K562 (cell line): ENCODE data around the gene PGM2L1. TPM values are rescaled to one million over a fixed set of nuclear protein-coding genes. Genes with fewer than 3 reads are reported as not detected.

Experiments
- C11orf30 ChIP-seq: fragments of 450-650 bp; IDR thresholded peaks from 2 replicates; pipeline ENCODE4 v1.6.1; 2016; ENCODE audit warnings: low read depth, mild to moderate bottlenecking
- PURB ChIP-seq: sonication (generic); formaldehyde crosslinking; IDR thresholded peaks from 2 replicates; pipeline ENCODE4 v1.9.0; 2021; ENCODE audit warnings: low read depth, mild to moderate bottlenecking, missing genetic modification reagents
- SMAD3 ChIP-seq: fragments of 450-650 bp; formaldehyde crosslinking; conservative IDR thresholded peaks from 2 replicates; pipeline ENCODE4 v1.4.0; 2020; ENCODE audit warnings: mild to moderate bottlenecking
- ZNF146 ChIP-seq: IDR thresholded peaks from one replicate; pipeline ENCODE4 v1.6.1; 2018; ENCODE audit warnings: missing compliant biosample characterization; ENCODE audit not compliant: unreplicated experiment
- ZNF174 ChIP-seq: fragments of 250-450 bp; sonication (Bioruptor Pico); IDR thresholded peaks from 2 replicates; pipeline ENCODE4 v1.4.0; 2020; ENCODE audit warnings: mild to moderate bottlenecking
- ZNF280A ChIP-seq: fragments of 450-650 bp; IDR thresholded peaks from 2 replicates; pipeline ENCODE4 v1.6.1; 2018; ENCODE audit warnings: mild to moderate bottlenecking, low read depth; ENCODE audit not compliant: partially characterized antibody
- ZNF77 ChIP-seq: fragments of 250-450 bp; sonication (Bioruptor Pico); IDR thresholded peaks from 2 replicates; pipeline ENCODE4 v1.5.0; 2020
- polyA plus RNA-seq, 8 experiments: library from polyadenylated mRNA; depleted of rRNA in 4 of 8; stranded (reverse) in 5 of 8; unstranded in 3 of 8; fragments of >200 nt; fragmentation: Nextera tagmentation in 2 of 8; fragmentation: Illumina TruSeq in 1 of 8; extraction: Ambion mirVana in 2 of 8; extraction: Trizol in 1 of 8; gene quantifications; 2 replicates each; pipeline versions ENCODE4 v1.2.1 to v1.2.3, GENCODE V29; 2011 to 2014; ENCODE audit warnings: inconsistent platforms in 1 of 8, missing spikeins in 1 of 8
- total RNA-seq, 7 experiments: library from RNA; depleted of rRNA in 6 of 7; stranded (reverse); fragments of >200 nt in 6 of 7; fragmentation: Illumina TruSeq in 2 of 7; extraction: Trizol in 2 of 7; gene quantifications; 2 replicates each; pipeline versions ENCODE4 v1.2.1 to v1.2.3, GENCODE V29; 2011 to 2021; ENCODE audit warnings: low replicate concordance in 1 of 7
- TF ChIP-seq, protein P1 (sequence below): IDR thresholded peaks from 3 replicates; pipeline ENCODE4 v1.6.1; 2011; ENCODE audit warnings: borderline replicate concordance, mild to moderate bottlenecking, moderate library complexity; ENCODE audit not compliant: insufficient read length; ENCODE audit errors: extremely low read depth

PGM2L1 gene
- total and polyA plus RNA-seq, 9 of the 15 experiments (the other 6 are each of a cell fraction or from before 2014, with no cell fraction given), result 0.32 to 0.95 (median 0.63) TPM

GRCh38 chr11:74371269-74372052 lies 26.8 kb downstream of the PGM2L1 start (continued):
- TF ChIP-seq, protein P1, sequence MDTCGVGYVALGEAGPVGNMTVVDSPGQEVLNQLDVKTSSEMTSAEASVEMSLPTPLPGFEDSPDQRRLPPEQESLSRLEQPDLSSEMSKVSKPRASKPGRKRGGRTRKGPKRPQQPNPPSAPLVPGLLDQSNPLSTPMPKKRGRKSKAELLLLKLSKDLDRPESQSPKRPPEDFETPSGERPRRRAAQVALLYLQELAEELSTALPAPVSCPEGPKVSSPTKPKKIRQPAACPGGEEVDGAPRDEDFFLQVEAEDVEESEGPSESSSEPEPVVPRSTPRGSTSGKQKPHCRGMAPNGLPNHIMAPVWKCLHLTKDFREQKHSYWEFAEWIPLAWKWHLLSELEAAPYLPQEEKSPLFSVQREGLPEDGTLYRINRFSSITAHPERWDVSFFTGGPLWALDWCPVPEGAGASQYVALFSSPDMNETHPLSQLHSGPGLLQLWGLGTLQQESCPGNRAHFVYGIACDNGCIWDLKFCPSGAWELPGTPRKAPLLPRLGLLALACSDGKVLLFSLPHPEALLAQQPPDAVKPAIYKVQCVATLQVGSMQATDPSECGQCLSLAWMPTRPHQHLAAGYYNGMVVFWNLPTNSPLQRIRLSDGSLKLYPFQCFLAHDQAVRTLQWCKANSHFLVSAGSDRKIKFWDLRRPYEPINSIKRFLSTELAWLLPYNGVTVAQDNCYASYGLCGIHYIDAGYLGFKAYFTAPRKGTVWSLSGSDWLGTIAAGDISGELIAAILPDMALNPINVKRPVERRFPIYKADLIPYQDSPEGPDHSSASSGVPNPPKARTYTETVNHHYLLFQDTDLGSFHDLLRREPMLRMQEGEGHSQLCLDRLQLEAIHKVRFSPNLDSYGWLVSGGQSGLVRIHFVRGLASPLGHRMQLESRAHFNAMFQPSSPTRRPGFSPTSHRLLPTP, result no peak
- TF ChIP-seq ZNF77 (CRISPR knock-in tag), result no peak
- no peak for TF ChIP-seq ZNF280A
- no peak for TF ChIP-seq PURB (CRISPR knock-in tag)
- TF ChIP-seq ZNF174 (CRISPR knock-in tag), result no peak
- TF ChIP-seq SMAD3, result no peak
- no peak for TF ChIP-seq ZNF146 (CRISPR knock-in tag)
- no peak for TF ChIP-seq C11orf30
